H9 (cell line): ENCODE data around the gene CRMP1. TPM values are rescaled to one million over a fixed set of nuclear protein-coding genes. Genes with fewer than 3 reads are reported as not detected.
"Not testable (repeated sequence)": the region's sequence is repeated elsewhere in the genome, so short reads cannot be mapped to it uniquely, and the experiment has no call there.

Experiments
- DNase-seq: peaks from one replicate; pipeline ENCODE4 v3.0.0-alpha.2; 2017
- H2AFZ ChIP-seq: one replicate; pipeline ENCODE4 v1.6.1; 2013; ENCODE audit warnings: mild to moderate bottlenecking, low read length, control low read depth, moderate library complexity
- H2AK5ac ChIP-seq: 2 replicates; pipeline ENCODE4 v1.6.1; 2013; ENCODE audit warnings: low read length, control low read depth, mixed read lengths; ENCODE audit not compliant: insufficient read length
- H2BK120ac ChIP-seq: one replicate; pipeline ENCODE4 v1.6.1; 2013; ENCODE audit warnings: low read depth, mild to moderate bottlenecking, low read length, control low read depth, inconsistent platforms; ENCODE audit not compliant: poor library complexity, severe bottlenecking
- H2BK12ac ChIP-seq: 2 replicates; pipeline ENCODE4 v1.6.1; 2013; ENCODE audit warnings: low read length, control low read depth, mixed read lengths, low read depth; ENCODE audit not compliant: insufficient read length
- H2BK15ac ChIP-seq: 2 replicates; pipeline ENCODE4 v1.6.1; 2013; ENCODE audit warnings: low read depth, low read length, control low read depth
- H2BK20ac ChIP-seq: one replicate; pipeline ENCODE4 v1.6.1; 2013; ENCODE audit warnings: low read depth, mild to moderate bottlenecking, low read length, control low read depth, inconsistent platforms; ENCODE audit not compliant: poor library complexity, severe bottlenecking
- H2BK5ac ChIP-seq: 2 replicates; pipeline ENCODE4 v1.6.1; 2013; ENCODE audit warnings: low read length, control low read depth, mixed read lengths; ENCODE audit not compliant: insufficient read length
- H3K14ac ChIP-seq: 2 replicates; pipeline ENCODE4 v1.6.1; 2013; ENCODE audit warnings: low read length, control low read depth; ENCODE audit not compliant: insufficient read depth
- H3K18ac ChIP-seq: 2 replicates; pipeline ENCODE4 v1.6.1; 2013; ENCODE audit warnings: low read depth, mild to moderate bottlenecking, mixed read lengths, low read length, control low read depth; ENCODE audit not compliant: insufficient read length
- H3K23ac ChIP-seq: 2 replicates; pipeline ENCODE4 v1.6.1; 2013; ENCODE audit warnings: low read length, control low read depth, mixed read lengths, low read depth; ENCODE audit not compliant: insufficient read length
- H3K23me2 ChIP-seq: 2 replicates; pipeline ENCODE4 v1.6.1; 2013; ENCODE audit warnings: low read depth, mild to moderate bottlenecking, mixed read lengths, low read length, control low read depth; ENCODE audit not compliant: insufficient read length, poor library complexity, severe bottlenecking
- H3K27ac ChIP-seq: 2 replicates; pipeline ENCODE4 v1.5.1; 2013; ENCODE audit warnings: low read length, control low read depth, mixed read lengths, low read depth; ENCODE audit not compliant: insufficient read length
- H3K27me3 ChIP-seq: 2 replicates; pipeline ENCODE4 v1.6.1; 2013; ENCODE audit warnings: low read length, control low read depth, inconsistent platforms; ENCODE audit not compliant: insufficient read depth
- H3K4ac ChIP-seq: 2 replicates; pipeline ENCODE4 v1.6.1; 2013; ENCODE audit warnings: low read depth, mild to moderate bottlenecking, control low read depth, inconsistent platforms, low read length, moderate library complexity
- H3K4me1 ChIP-seq: 2 replicates; pipeline ENCODE4 v1.6.1; 2013; ENCODE audit warnings: low read length, control low read depth, inconsistent platforms; ENCODE audit not compliant: insufficient read depth
- H3K4me2 ChIP-seq: 2 replicates; pipeline ENCODE4 v1.6.1; 2013; ENCODE audit warnings: low read length, control low read depth, mixed read lengths; ENCODE audit not compliant: insufficient read length, insufficient read depth
- H3K56ac ChIP-seq: 2 replicates; pipeline ENCODE4 v1.6.1; 2013; ENCODE audit warnings: low read depth, mild to moderate bottlenecking, mixed read lengths, low read length, control low read depth; ENCODE audit not compliant: insufficient read length
- H3K79me1 ChIP-seq: 2 replicates; pipeline ENCODE4 v1.6.1; 2013; ENCODE audit warnings: low read depth, mild to moderate bottlenecking, moderate library complexity, low read length, control low read depth, inconsistent platforms; ENCODE audit not compliant: insufficient read depth, poor library complexity, severe bottlenecking
- H3K79me2 ChIP-seq: 2 replicates; pipeline ENCODE4 v1.6.1; 2013; ENCODE audit warnings: low read length, control low read depth, inconsistent platforms; ENCODE audit not compliant: insufficient read depth
- H3K9ac ChIP-seq: 2 replicates; pipeline ENCODE4 v1.6.1; 2013; ENCODE audit warnings: low read length, control low read depth, mixed read lengths; ENCODE audit not compliant: insufficient read length; ENCODE audit errors: extremely low read depth
- H3K9me3 ChIP-seq: one replicate; pipeline ENCODE4 v1.6.1; 2013; ENCODE audit warnings: low read depth, low read length, inconsistent platforms; ENCODE audit not compliant: control insufficient read depth
- H3T11ph ChIP-seq: one replicate; pipeline ENCODE4 v1.6.1; 2013; ENCODE audit warnings: mild to moderate bottlenecking, low read length, control low read depth, inconsistent platforms
- H4K20me1 ChIP-seq: one replicate; pipeline ENCODE4 v1.6.1; 2013; ENCODE audit not compliant: control insufficient read depth, insufficient read length, insufficient read depth
- H4K5ac ChIP-seq: 2 replicates; pipeline ENCODE4 v1.6.1; 2013; ENCODE audit warnings: low read depth, mild to moderate bottlenecking, mixed read lengths, low read length, control low read depth; ENCODE audit not compliant: insufficient read length
- H4K8ac ChIP-seq: replicated peaks from 2 replicates; pipeline ENCODE4 v1.6.1; 2013; ENCODE audit warnings: low read length, control low read depth, mixed read lengths, low read depth; ENCODE audit not compliant: insufficient read length
- H4K91ac ChIP-seq: 2 replicates; pipeline ENCODE4 v1.6.1; 2013; ENCODE audit warnings: low read depth, mild to moderate bottlenecking, moderate library complexity, mixed read lengths, low read length, control low read depth; ENCODE audit not compliant: insufficient read length
- H3K27ac Mint-ChIP-seq, 3 experiments: 2 replicates in 2 of 3; 3 replicates in 1 of 3; pipeline ENCODE4 v1.8.0; 2020 to 2021; ENCODE audit warnings: mixed read lengths in 3 of 3, mild to moderate bottlenecking in 1 of 3, moderate library complexity in 1 of 3
- H3K27me3 Mint-ChIP-seq: 2 replicates; pipeline ENCODE4 v1.8.0; 2021; ENCODE audit warnings: low read depth, mild to moderate bottlenecking, moderate library complexity, mixed read lengths
- H3K36me3 Mint-ChIP-seq, 3 experiments: 2 replicates in 2 of 3; 3 replicates in 1 of 3; pipeline ENCODE4 v1.8.0; 2020 to 2021; ENCODE audit warnings: low read depth in 3 of 3, mixed read lengths in 3 of 3; ENCODE audit not compliant: insufficient read depth in 1 of 3
- H3K4me1 Mint-ChIP-seq, 2 experiments: 2 replicates each; pipeline ENCODE4 v1.8.0; 2020; ENCODE audit warnings: mixed read lengths in 2 of 2
- H3K4me3 Mint-ChIP-seq, 2 experiments: 2 replicates in 1 of 2; 3 replicates in 1 of 2; pipeline ENCODE4 v1.8.0; 2020 to 2021; ENCODE audit warnings: mild to moderate bottlenecking in 2 of 2, mixed read lengths in 2 of 2, moderate library complexity in 1 of 2
- H3K9me3 Mint-ChIP-seq, 2 experiments: 2 replicates in 1 of 2; 3 replicates in 1 of 2; pipeline ENCODE4 v1.8.0; 2020; ENCODE audit warnings: mild to moderate bottlenecking in 2 of 2, mixed read lengths in 2 of 2, moderate library complexity in 1 of 2
- WGBS: extraction: QIAGEN DNeasy Blood & Tissue Kit; methylation state at CpG from one replicate; pipeline ENCODE4 v1.1.7; 2013; ENCODE audit warnings: missing lambda C conversion rate, low lambda C conversion rate, mixed read lengths; ENCODE audit not compliant: insufficient read length; ENCODE audit errors: extremely low coverage; 5-methylcytosine and 5-hydroxymethylcytosine counted together
- total RNA-seq: library from RNA; stranded (reverse); gene quantifications from 2 replicates; pipeline ENCODE4 v1.2.1, GENCODE V29; 2021
- TF ChIP-seq, protein P1 (sequence below): fragments of 200-600 bp; sonication (generic); conservative IDR thresholded peaks from 3 replicates; pipeline ENCODE4 v1.8.0; 2021; ENCODE audit warnings: antibody characterized with exemption, mild to moderate bottlenecking

The CRMP1 gene
- total RNA-seq, 1 experiment from 2014 or later, result 71.6 TPM

DNA sequence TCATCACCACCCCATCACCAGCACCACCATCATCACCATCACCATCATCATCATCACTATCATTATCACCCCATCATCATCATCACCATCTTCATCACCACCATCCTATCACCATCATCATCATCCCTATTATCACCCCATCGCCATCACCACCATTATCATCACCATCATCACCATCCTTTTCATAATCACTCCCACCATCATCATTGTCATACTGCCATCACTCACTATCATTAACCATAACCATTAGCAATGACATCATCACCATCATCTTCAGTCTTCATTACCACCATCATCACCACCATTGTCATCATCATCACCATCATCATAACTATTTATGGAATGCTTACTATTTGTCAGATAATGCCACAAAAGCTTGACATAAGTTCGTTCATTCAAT, 35.7 kb downstream of the CRMP1 start:
- Mint-ChIP-seq H3K4me1 (peaks cover 0 to 10% of the 10 kb centered on the region in 2 experiments), H3K27me3 (no peaks in the 10 kb centered on the region), H3K27ac (no peak overlapping the region), H3K36me3 (peaks cover 10 to 30% (median 19%) of the 10 kb centered on the region in 3 experiments; a peak in 6 of 7 replicates), H3K4me3 (no peak overlapping the region), H3K9me3 (no peaks in the 10 kb centered on the region; a peak in 1 of 5 replicates)
- no peak overlapping the region for H3K14ac ChIP-seq
- no peak overlapping the region for H2BK5ac ChIP-seq
- H3K4ac ChIP-seq, result no peak overlapping the region
- no peaks in the 10 kb centered on the region for H3K4me1 ChIP-seq
- H3K9me3 ChIP-seq, result no peaks in the 10 kb centered on the region
- no peak overlapping the region for H2BK120ac ChIP-seq
- H2BK20ac ChIP-seq, result no peak overlapping the region
- H2BK15ac ChIP-seq, result no peak overlapping the region
- H2AFZ ChIP-seq, result no peak overlapping the region
- H3K9ac ChIP-seq, result no peak overlapping the region
- H4K91ac ChIP-seq, result no peak overlapping the region
- H2BK12ac ChIP-seq, result no peak overlapping the region
- H3K4me2 ChIP-seq, result no peak overlapping the region
- no peak for DNase-seq
- H3K27ac ChIP-seq, result no peak overlapping the region
- H3K18ac ChIP-seq, result no peak overlapping the region
- H3K56ac ChIP-seq, result no peak overlapping the region
- H3K23me2 ChIP-seq, result no peaks in the 10 kb centered on the region
- H4K5ac ChIP-seq, result peak overlapping the region; percentile 9
- H3K79me1 ChIP-seq, result peaks cover 5% of the 10 kb centered on the region
- no peak overlapping the region for H2AK5ac ChIP-seq
- TF ChIP-seq, protein P1, sequence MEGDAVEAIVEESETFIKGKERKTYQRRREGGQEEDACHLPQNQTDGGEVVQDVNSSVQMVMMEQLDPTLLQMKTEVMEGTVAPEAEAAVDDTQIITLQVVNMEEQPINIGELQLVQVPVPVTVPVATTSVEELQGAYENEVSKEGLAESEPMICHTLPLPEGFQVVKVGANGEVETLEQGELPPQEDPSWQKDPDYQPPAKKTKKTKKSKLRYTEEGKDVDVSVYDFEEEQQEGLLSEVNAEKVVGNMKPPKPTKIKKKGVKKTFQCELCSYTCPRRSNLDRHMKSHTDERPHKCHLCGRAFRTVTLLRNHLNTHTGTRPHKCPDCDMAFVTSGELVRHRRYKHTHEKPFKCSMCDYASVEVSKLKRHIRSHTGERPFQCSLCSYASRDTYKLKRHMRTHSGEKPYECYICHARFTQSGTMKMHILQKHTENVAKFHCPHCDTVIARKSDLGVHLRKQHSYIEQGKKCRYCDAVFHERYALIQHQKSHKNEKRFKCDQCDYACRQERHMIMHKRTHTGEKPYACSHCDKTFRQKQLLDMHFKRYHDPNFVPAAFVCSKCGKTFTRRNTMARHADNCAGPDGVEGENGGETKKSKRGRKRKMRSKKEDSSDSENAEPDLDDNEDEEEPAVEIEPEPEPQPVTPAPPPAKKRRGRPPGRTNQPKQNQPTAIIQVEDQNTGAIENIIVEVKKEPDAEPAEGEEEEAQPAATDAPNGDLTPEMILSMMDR, result no peak
- H3K79me2 ChIP-seq, result peaks cover 3% of the 10 kb centered on the region; the same call in 1 of the 2 replicates
- no peak overlapping the region for H3T11ph ChIP-seq
- no peak overlapping the region for H3K23ac ChIP-seq
- peaks cover 5% of the 10 kb centered on the region for H4K20me1 ChIP-seq
- no peaks in the 10 kb centered on the region for H3K27me3 ChIP-seq
- H4K8ac ChIP-seq, result peak overlapping the region; percentile 84
- 100% methylated on average over 1 of the region's 2 CpGs for WGBS

DNA sequence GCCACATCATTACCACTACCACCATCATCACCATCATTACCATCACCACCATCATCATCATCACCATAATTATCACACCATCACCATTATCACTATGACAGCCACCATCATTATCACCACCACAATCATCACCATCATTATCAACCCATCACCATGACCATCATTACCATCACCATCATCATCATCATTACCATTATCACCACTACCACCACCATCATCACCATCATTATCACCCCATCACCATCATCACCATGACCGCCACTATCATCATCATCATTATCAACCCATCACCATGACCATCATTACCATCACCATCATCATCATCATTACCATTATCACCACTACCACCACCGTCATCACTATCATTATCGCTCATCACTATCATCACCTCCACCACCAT, 36.5 kb downstream of the CRMP1 start:
- not testable (repeated sequence) for H2BK20ac ChIP-seq, H3K14ac ChIP-seq, H2BK12ac ChIP-seq, H2AK5ac ChIP-seq, H3K23me2 ChIP-seq, H2BK120ac ChIP-seq, H3K4me1 ChIP-seq, H3T11ph ChIP-seq, H3K27ac ChIP-seq, H4K91ac ChIP-seq, H3K23ac ChIP-seq, DNase-seq, H3K79me1 ChIP-seq, H3K18ac ChIP-seq, H3K27me3 ChIP-seq, H3K27ac Mint-ChIP-seq, H2AFZ ChIP-seq, H2BK15ac ChIP-seq, H3K9ac ChIP-seq, H4K20me1 ChIP-seq, H3K79me2 ChIP-seq, H3K56ac ChIP-seq, H3K9me3 Mint-ChIP-seq, H2BK5ac ChIP-seq, H3K9me3 ChIP-seq, H3K4me2 ChIP-seq, H3K4ac ChIP-seq, H3K4me3 Mint-ChIP-seq, H3K27me3 Mint-ChIP-seq
- Mint-ChIP-seq H3K36me3 (peaks cover 12 to 28% (median 18%) of the 10 kb centered on the region in 3 experiments), H3K4me1 (peaks cover 0 to 10% of the 10 kb centered on the region in 2 experiments)
- 100% methylated on average over 2 of the region's 3 CpGs for WGBS
- H4K8ac ChIP-seq, result peak overlapping the region; percentile 84
- H4K5ac ChIP-seq, result peak overlapping the region; percentile 9
